Liver (tissue), 9 donors: ENCODE data around the gene CNDP2. TPM values are rescaled to one million over a fixed set of nuclear protein-coding genes. Genes with fewer than 3 reads are reported as not detected.
A peak's percentile ranks its signal among the peaks of the same experiment; 100 is the strongest.

Source experiments
- DNase-seq: peaks from one replicate; pipeline ENCODE4 v3.0.0-alpha.2; 2017; ENCODE audit warnings: low spot score
- H3K27ac ChIP-seq, 2 donors: one replicate each; pipeline ENCODE4 v1.7.0; 2013; ENCODE audit warnings: inconsistent platforms in 2 of 2, low read length in 2 of 2, control low read depth in 1 of 2, low read depth in 1 of 2, mild to moderate bottlenecking in 1 of 2
- H3K27me3 ChIP-seq, 4 donors: one replicate each; pipeline versions ENCODE4 v1.6.1 to v1.7.0; 2013; ENCODE audit warnings: low read length in 3 of 4, inconsistent platforms in 1 of 4, mild to moderate bottlenecking in 1 of 4, moderate library complexity in 1 of 4; ENCODE audit not compliant: control insufficient read depth in 4 of 4, insufficient read depth in 4 of 4
- H3K36me3 ChIP-seq, 4 donors: one replicate each; pipeline versions ENCODE4 v1.6.1 to v1.7.0; 2013; ENCODE audit warnings: low read length in 3 of 4, mild to moderate bottlenecking in 3 of 4, low read depth in 1 of 4, moderate library complexity in 1 of 4; ENCODE audit not compliant: control insufficient read depth in 4 of 4, insufficient read depth in 3 of 4
- H3K4me1 ChIP-seq, 4 donors: one replicate each; pipeline versions ENCODE4 v1.6.1 to v1.7.0; 2013; ENCODE audit warnings: low read length in 3 of 4, mild to moderate bottlenecking in 3 of 4, moderate library complexity in 1 of 4; ENCODE audit not compliant: control insufficient read depth in 4 of 4, insufficient read depth in 4 of 4
- H3K4me3 ChIP-seq, 3 donors: one replicate each; pipeline versions ENCODE4 v1.6.1 to v1.7.0; 2013; ENCODE audit warnings: low read length in 3 of 3, control low read depth in 1 of 3, low read depth in 1 of 3, mild to moderate bottlenecking in 1 of 3
- H3K9ac ChIP-seq, 2 donors: one replicate each; pipeline ENCODE4 v1.7.0; 2013; ENCODE audit warnings: low read length in 2 of 2, mild to moderate bottlenecking in 2 of 2, moderate library complexity in 2 of 2, control low read depth in 1 of 2, low read depth in 1 of 2
- H3K9me3 ChIP-seq, 4 donors: one replicate each; pipeline versions ENCODE4 v1.6.1 to v1.7.0; 2013; ENCODE audit warnings: low read length in 3 of 4; ENCODE audit not compliant: control insufficient read depth in 4 of 4
- EGR1 ChIP-seq, 2 donors: IDR thresholded peaks; 2 replicates each; pipeline ENCODE4 v1.6.1; 2016 to 2018; ENCODE audit warnings: antibody characterized with exemption in 2 of 2, low read depth in 2 of 2
- FOXA1 ChIP-seq: IDR thresholded peaks from 2 replicates; pipeline ENCODE4 v1.6.1; 2016; ENCODE audit warnings: antibody characterized with exemption
- FOXA2 ChIP-seq: IDR thresholded peaks from 2 replicates; pipeline ENCODE4 v1.6.1; 2016; ENCODE audit warnings: antibody characterized with exemption
- GABPA ChIP-seq, 2 donors: IDR thresholded peaks in 1 of 2; conservative IDR thresholded peaks in 1 of 2; 2 replicates each; pipeline ENCODE4 v1.6.1; 2016; ENCODE audit warnings: antibody characterized with exemption in 2 of 2, mild to moderate bottlenecking in 1 of 2, moderate library complexity in 1 of 2
- HNF4A ChIP-seq, 2 donors: conservative IDR thresholded peaks; 2 replicates each; pipeline ENCODE4 v1.6.1; 2016; ENCODE audit warnings: antibody characterized with exemption in 2 of 2, mild to moderate bottlenecking in 2 of 2
- HNF4G ChIP-seq: IDR thresholded peaks from 2 replicates; pipeline ENCODE4 v1.6.1; 2016; ENCODE audit warnings: antibody characterized with exemption
- JUND ChIP-seq, 2 donors: IDR thresholded peaks; 2 replicates each; pipeline ENCODE4 v1.6.1; 2016; ENCODE audit warnings: antibody characterized with exemption in 2 of 2
- NR2F2 ChIP-seq: IDR thresholded peaks from 2 replicates; pipeline ENCODE4 v1.6.1; 2016; ENCODE audit warnings: antibody characterized with exemption
- RAD21 ChIP-seq, 2 donors: IDR thresholded peaks; 2 replicates each; pipeline ENCODE4 v1.6.1; 2016; ENCODE audit warnings: antibody characterized with exemption in 2 of 2, mild to moderate bottlenecking in 2 of 2
- RXRA ChIP-seq, 2 donors: IDR thresholded peaks; 2 replicates each; pipeline ENCODE4 v1.6.1; 2017 to 2018; ENCODE audit warnings: antibody characterized with exemption in 2 of 2, mild to moderate bottlenecking in 1 of 2
- SP1 ChIP-seq: IDR thresholded peaks from 2 replicates; pipeline ENCODE4 v1.6.1; 2018; ENCODE audit warnings: antibody characterized with exemption, mild to moderate bottlenecking
- TAF1 ChIP-seq: conservative IDR thresholded peaks from 2 replicates; pipeline ENCODE4 v1.6.1; 2016; ENCODE audit warnings: antibody characterized with exemption, mild to moderate bottlenecking
- YY1 ChIP-seq: IDR thresholded peaks from 2 replicates; pipeline ENCODE4 v1.6.1; 2016; ENCODE audit warnings: antibody characterized with exemption, mild to moderate bottlenecking
- WGBS: extraction: QIAGEN DNeasy Blood & Tissue Kit; methylation state at CpG from one replicate; pipeline ENCODE4 v1.1.7; 2013; 5-methylcytosine and 5-hydroxymethylcytosine counted together
- polyA plus RNA-seq, 2 donors: library from polyadenylated mRNA; stranded (reverse) in 1 of 2; unstranded in 1 of 2; fragments of 200-250 nt in 1 of 2; fragments of >200 nt in 1 of 2; fragmentation: Nextera tagmentation in 1 of 2; extraction: Ambion mirVana in 1 of 2; gene quantifications; one replicate each; pipeline versions ENCODE4 v1.2.1 to v1.2.3, GENCODE V29; 2013 to 2015
- total RNA-seq, 2 donors: library from RNA; depleted of rRNA; stranded (reverse); fragments of >200 nt; gene quantifications; one replicate each; pipeline ENCODE4 v1.2.3, GENCODE V29; 2014
- TF ChIP-seq, protein P1 (sequence below): IDR thresholded peaks from 2 replicates; pipeline ENCODE4 v1.6.1; 2016; ENCODE audit warnings: antibody characterized with exemption
- TF ChIP-seq, protein P2 (sequence below): IDR thresholded peaks from 2 replicates; pipeline ENCODE4 v1.6.1; 2016; ENCODE audit warnings: antibody characterized with exemption
- TF ChIP-seq, protein P3 (sequence below): IDR thresholded peaks from 2 replicates; pipeline ENCODE4 v1.6.1; 2016; ENCODE audit warnings: antibody characterized with exemption, mild to moderate bottlenecking
- TF ChIP-seq, protein P4 (sequence below): IDR thresholded peaks from 2 replicates; pipeline ENCODE4 v1.6.1; 2016; ENCODE audit warnings: antibody characterized with exemption
- TF ChIP-seq, protein P5 (sequence below): fragments of 150-350 bp; IDR thresholded peaks from 2 replicates; pipeline ENCODE4 v1.5.1; 2017; ENCODE audit warnings: improper control_type of control experiment, low read depth, low read length; ENCODE audit not compliant: missing input control
- donor health status: healthy.
- donor health status: healthy.
- donor health status: healthy.
- donor health status: healthy.
- donor health status: healthy.

CNDP2 gene
- total and polyA plus RNA-seq, 4 donors = 65.5 to 167 (median 141) TPM

DNA sequence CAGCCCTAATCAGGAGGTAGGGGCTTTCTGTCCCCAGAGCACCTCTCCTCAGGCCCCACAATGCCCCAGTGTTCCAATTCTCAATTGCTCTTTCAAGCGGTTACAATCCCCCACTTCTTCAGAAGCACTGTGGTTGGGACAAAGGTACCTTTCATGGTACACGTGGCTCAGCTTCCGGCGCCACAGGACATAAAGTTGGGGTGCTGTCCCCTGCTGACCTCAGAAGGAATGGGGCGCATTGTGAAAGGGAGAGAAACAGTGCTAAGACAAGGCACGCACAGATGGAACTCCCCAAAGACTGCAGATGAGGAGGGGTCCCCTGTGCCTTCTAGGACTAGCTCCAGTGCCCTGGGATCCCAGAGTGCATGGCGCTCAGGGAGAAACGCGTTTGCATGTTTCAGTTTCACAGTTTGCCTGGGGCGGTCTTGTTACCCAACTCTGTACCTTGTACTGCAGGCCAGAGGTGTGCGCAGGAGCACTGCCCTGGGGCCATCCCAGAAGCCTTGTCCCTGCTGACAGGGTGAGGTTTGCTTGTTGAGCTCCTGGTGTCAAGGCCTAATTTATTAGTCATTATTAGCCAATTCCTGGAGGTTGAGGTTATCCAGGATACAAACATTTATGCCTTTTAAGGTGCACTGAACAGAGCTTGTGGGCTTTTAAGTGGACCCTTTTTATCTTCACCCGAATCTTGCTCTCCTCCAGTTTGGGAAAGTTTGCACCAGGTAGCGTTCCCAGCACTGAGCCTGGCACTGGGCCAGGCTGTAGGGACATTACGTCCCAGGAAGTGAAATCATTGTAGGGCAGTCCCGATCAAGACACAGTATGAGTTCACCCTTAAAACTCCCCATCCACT lies 45.8 kb downstream of the CNDP2 start:
- Histone ChIP-seq H3K36me3 (no peaks in the 10 kb centered on the region), H3K27me3 (no peaks in the 10 kb centered on the region), H3K9me3 (no peaks in the 10 kb centered on the region), H3K4me3 (peak overlapping the region; percentile 16 to 39 (median 18)), H3K9ac (peak overlapping the region in 1 of 2 donors; percentile 32), H3K4me1 (peaks cover 20 to 43% (median 26%) of the 10 kb centered on the region in 4 donors), H3K27ac (peak overlapping the region; percentile 94 to 98)
- TF ChIP-seq, protein P1, sequence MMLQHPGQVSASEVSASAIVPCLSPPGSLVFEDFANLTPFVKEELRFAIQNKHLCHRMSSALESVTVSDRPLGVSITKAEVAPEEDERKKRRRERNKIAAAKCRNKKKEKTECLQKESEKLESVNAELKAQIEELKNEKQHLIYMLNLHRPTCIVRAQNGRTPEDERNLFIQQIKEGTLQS = peak; percentile 85
- TF ChIP-seq FOXA1 (peak; percentile 91), FOXA2 (peak; percentile 70), EGR1 (IDR thresholded peaks at IDR 0.05; ENCODE audit: low read depth in 2 of 2) (no peak), GABPA (IDR thresholded peaks at IDR 0.05 in 1 of 2, conservative IDR thresholded peaks at IDR 0.05 in 1 of 2) (peak; percentile 57 to 74), HNF4G (peak; percentile 99), NR2F2 (peak; percentile 88), YY1 (peak; percentile 89), JUND (IDR thresholded peaks at IDR 0.05) (peak; percentile 86 to 96), TAF1 (peak; percentile 72), SP1 (peak; percentile 100), RXRA (IDR thresholded peaks at IDR 0.05) (peak; percentile 99), RAD21 (IDR thresholded peaks at IDR 0.05) (peak; percentile 8 to 39), HNF4A (conservative IDR thresholded peaks at IDR 0.05) (peak; percentile 100)
- TF ChIP-seq, protein P2, sequence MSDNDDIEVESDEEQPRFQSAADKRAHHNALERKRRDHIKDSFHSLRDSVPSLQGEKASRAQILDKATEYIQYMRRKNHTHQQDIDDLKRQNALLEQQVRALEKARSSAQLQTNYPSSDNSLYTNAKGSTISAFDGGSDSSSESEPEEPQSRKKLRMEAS = peak; percentile 92
- TF ChIP-seq, protein P3, sequence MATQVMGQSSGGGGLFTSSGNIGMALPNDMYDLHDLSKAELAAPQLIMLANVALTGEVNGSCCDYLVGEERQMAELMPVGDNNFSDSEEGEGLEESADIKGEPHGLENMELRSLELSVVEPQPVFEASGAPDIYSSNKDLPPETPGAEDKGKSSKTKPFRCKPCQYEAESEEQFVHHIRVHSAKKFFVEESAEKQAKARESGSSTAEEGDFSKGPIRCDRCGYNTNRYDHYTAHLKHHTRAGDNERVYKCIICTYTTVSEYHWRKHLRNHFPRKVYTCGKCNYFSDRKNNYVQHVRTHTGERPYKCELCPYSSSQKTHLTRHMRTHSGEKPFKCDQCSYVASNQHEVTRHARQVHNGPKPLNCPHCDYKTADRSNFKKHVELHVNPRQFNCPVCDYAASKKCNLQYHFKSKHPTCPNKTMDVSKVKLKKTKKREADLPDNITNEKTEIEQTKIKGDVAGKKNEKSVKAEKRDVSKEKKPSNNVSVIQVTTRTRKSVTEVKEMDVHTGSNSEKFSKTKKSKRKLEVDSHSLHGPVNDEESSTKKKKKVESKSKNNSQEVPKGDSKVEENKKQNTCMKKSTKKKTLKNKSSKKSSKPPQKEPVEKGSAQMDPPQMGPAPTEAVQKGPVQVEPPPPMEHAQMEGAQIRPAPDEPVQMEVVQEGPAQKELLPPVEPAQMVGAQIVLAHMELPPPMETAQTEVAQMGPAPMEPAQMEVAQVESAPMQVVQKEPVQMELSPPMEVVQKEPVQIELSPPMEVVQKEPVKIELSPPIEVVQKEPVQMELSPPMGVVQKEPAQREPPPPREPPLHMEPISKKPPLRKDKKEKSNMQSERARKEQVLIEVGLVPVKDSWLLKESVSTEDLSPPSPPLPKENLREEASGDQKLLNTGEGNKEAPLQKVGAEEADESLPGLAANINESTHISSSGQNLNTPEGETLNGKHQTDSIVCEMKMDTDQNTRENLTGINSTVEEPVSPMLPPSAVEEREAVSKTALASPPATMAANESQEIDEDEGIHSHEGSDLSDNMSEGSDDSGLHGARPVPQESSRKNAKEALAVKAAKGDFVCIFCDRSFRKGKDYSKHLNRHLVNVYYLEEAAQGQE = peak; percentile 86
- TF ChIP-seq, protein P4, sequence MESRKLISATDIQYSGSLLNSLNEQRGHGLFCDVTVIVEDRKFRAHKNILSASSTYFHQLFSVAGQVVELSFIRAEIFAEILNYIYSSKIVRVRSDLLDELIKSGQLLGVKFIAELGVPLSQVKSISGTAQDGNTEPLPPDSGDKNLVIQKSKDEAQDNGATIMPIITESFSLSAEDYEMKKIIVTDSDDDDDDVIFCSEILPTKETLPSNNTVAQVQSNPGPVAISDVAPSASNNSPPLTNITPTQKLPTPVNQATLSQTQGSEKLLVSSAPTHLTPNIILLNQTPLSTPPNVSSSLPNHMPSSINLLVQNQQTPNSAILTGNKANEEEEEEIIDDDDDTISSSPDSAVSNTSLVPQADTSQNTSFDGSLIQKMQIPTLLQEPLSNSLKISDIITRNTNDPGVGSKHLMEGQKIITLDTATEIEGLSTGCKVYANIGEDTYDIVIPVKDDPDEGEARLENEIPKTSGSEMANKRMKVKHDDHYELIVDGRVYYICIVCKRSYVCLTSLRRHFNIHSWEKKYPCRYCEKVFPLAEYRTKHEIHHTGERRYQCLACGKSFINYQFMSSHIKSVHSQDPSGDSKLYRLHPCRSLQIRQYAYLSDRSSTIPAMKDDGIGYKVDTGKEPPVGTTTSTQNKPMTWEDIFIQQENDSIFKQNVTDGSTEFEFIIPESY = peak; percentile 91
- TF ChIP-seq, protein P5, sequence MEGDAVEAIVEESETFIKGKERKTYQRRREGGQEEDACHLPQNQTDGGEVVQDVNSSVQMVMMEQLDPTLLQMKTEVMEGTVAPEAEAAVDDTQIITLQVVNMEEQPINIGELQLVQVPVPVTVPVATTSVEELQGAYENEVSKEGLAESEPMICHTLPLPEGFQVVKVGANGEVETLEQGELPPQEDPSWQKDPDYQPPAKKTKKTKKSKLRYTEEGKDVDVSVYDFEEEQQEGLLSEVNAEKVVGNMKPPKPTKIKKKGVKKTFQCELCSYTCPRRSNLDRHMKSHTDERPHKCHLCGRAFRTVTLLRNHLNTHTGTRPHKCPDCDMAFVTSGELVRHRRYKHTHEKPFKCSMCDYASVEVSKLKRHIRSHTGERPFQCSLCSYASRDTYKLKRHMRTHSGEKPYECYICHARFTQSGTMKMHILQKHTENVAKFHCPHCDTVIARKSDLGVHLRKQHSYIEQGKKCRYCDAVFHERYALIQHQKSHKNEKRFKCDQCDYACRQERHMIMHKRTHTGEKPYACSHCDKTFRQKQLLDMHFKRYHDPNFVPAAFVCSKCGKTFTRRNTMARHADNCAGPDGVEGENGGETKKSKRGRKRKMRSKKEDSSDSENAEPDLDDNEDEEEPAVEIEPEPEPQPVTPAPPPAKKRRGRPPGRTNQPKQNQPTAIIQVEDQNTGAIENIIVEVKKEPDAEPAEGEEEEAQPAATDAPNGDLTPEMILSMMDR = no peak
- 38% methylated on average over 15 of the region's 15 CpGs for WGBS
- peak; percentile 66 for DNase-seq
